Stomach (tissue), 9 donors: ENCODE results near the gene MATK. TPM values are rescaled to one million over a fixed set of nuclear protein-coding genes. Genes with fewer than 3 reads are reported as not detected.

ENCODE experiments used
- DNase-seq, 2 donors: peaks; one replicate each; pipeline versions ENCODE4 v3.0.0 to v3.0.0-alpha.2; 2013 to 2019
- H3K27ac ChIP-seq, 5 donors: fragments of 200-600 bp in 4 of 5; sonication (generic) in 4 of 5; one replicate each; pipeline ENCODE4 v1.5.1; 2013 to 2019; ENCODE audit warnings: mild to moderate bottlenecking in 1 of 5, moderate library complexity in 1 of 5
- H3K27me3 ChIP-seq, 3 donors: fragments of 200-600 bp; sonication (generic); one replicate each; pipeline ENCODE4 v1.5.1; 2017 to 2019; ENCODE audit warnings: mixed run types in 1 of 3
- H3K36me3 ChIP-seq, 4 donors: fragments of 200-600 bp; sonication (generic); 1 replicate in 3 of 4; 2 replicates in 1 of 4; pipeline ENCODE4 v1.5.1; 2016 to 2019
- H3K4me1 ChIP-seq, 4 donors: fragments of 200-600 bp; sonication (generic); one replicate each; pipeline ENCODE4 v1.5.1; 2016 to 2019
- H3K4me3 ChIP-seq, 4 donors: fragments of 200-600 bp; sonication (generic) in 3 of 4; one replicate each; pipeline ENCODE4 v1.5.1; 2016 to 2019; ENCODE audit warnings: mild to moderate bottlenecking in 1 of 4
- H3K9me3 ChIP-seq, 4 donors: fragments of 200-600 bp; sonication (generic); one replicate each; pipeline ENCODE4 v1.5.1; 2016 to 2019
- EP300 ChIP-seq: sonication (generic); formaldehyde crosslinking; IDR thresholded peaks from one replicate; pipeline ENCODE4 v1.6.1; 2017; ENCODE audit warnings: antibody characterized with exemption
- POLR2A ChIP-seq, 4 donors: fragments of 450-650 bp; IDR thresholded peaks; one replicate each; pipeline ENCODE4 v1.6.1; 2016; ENCODE audit warnings: antibody characterized with exemption in 4 of 4, control low read depth in 2 of 4, mild to moderate bottlenecking in 1 of 4, moderate library complexity in 1 of 4
- POLR2AphosphoS5 ChIP-seq, 3 donors: sonication (generic); formaldehyde crosslinking; IDR thresholded peaks; one replicate each; pipeline ENCODE4 v1.6.1; 2016; ENCODE audit warnings: antibody characterized with exemption in 3 of 3
- WGBS, 5 donors: extraction: QIAGEN DNeasy Blood & Tissue Kit in 3 of 5; methylation state at CpG; one replicate each; pipeline versions ENCODE4 v1.1.5 to v1.1.7; 2013 to 2018; 5-methylcytosine and 5-hydroxymethylcytosine counted together
- intact Hi-C: fragments of 100-400 bp; cut with DNase I; formaldehyde crosslinking; loops from one replicate; pipeline ENCODE4 v1.15.1; 2023; ENCODE audit warnings: low total_unique reads
- polyA plus RNA-seq, 3 donors: library from polyadenylated mRNA; stranded (reverse); fragments of 200-250 nt; gene quantifications; one replicate each; pipeline ENCODE4 v1.2.3, GENCODE V29; 2013
- total RNA-seq, 5 donors: library from RNA; depleted of rRNA; stranded (reverse); fragments of >200 nt; gene quantifications; one replicate each; pipeline versions ENCODE4 v1.1.0 to v1.2.3, GENCODE V29; 2014 to 2016
- TF ChIP-seq, protein P1 (sequence below), 7 experiments: fragments of 450-650 bp in 4 of 7; fragments of 200-600 bp in 3 of 7; sonication (generic) in 3 of 7; IDR thresholded peaks; one replicate each; pipeline ENCODE4 v1.5.1; 2016 to 2019; ENCODE audit warnings: antibody characterized with exemption in 7 of 7, control low read depth in 2 of 7, mild to moderate bottlenecking in 1 of 7
- donor health status: healthy with polysubstance abuse.
- donor health status: Bipolar disorder and iron deficiency.
- donor health status: healthy.

MATK gene
- total and polyA plus RNA-seq, 8 donors = 1.4 to 48.7 (median 3.4) TPM; not detected in 1

DNA sequence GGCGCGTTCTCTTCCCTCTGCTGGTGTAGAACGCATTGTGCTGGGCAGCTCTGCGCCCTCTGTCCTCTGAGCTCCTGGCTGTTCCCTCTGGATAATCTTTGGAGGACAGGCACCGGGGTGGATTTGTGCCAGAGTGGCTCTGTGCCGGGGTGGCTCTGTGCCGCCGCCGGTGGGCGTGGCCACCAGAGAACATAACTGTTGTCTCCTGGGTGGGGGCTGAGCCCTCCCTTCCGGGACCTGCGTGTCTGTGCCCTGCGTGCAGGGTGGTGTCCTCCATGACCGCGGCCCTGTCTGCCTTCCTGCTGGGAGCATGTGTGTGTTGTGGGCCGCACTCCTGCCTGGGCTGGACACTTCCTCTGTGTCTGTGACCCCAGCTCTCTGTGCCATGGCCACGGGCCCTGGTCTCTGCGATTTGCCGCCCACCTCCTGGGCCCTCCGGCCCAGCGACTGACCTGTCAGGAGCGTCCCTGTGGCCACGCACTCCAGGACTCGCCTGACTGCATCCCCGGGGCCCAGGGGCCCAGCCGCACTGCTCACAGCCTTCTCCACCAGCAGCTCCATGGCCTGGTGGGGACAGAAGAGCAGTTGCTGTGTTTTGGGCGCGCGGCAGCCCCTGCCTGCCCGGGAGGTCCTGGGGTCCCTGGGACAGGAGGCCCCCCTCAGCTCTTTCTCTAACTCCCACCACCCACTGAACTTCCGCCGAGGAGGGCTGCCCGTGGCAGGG is 22.4 kb upstream of the MATK start:
- DNase-seq = peak in 1 of 2 donors; percentile 30
- Histone ChIP-seq H3K27ac (no peak overlapping the region), H3K27me3 (peaks cover 0 to 27% (median 9%) of the 10 kb centered on the region in 3 donors), H3K9me3 (no peaks in the 10 kb centered on the region), H3K4me3 (no peak overlapping the region), H3K36me3 (no peaks in the 10 kb centered on the region), H3K4me1 (peaks cover 0 to 23% (median 7%) of the 10 kb centered on the region in 4 donors)
- intact Hi-C loops = no loop called here
- 70 to 83% (median 72%) methylated on average over 30 to 33 of the region's 33 CpGs for WGBS, 5 donors
- TF ChIP-seq POLR2A (IDR thresholded peaks at IDR 0.05) (no peak), POLR2AphosphoS5 (IDR thresholded peaks at IDR 0.05) (no peak), EP300 (no peak)
- TF ChIP-seq, protein P1, sequence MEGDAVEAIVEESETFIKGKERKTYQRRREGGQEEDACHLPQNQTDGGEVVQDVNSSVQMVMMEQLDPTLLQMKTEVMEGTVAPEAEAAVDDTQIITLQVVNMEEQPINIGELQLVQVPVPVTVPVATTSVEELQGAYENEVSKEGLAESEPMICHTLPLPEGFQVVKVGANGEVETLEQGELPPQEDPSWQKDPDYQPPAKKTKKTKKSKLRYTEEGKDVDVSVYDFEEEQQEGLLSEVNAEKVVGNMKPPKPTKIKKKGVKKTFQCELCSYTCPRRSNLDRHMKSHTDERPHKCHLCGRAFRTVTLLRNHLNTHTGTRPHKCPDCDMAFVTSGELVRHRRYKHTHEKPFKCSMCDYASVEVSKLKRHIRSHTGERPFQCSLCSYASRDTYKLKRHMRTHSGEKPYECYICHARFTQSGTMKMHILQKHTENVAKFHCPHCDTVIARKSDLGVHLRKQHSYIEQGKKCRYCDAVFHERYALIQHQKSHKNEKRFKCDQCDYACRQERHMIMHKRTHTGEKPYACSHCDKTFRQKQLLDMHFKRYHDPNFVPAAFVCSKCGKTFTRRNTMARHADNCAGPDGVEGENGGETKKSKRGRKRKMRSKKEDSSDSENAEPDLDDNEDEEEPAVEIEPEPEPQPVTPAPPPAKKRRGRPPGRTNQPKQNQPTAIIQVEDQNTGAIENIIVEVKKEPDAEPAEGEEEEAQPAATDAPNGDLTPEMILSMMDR (IDR thresholded peaks at IDR 0.05) = no peak

DNA sequence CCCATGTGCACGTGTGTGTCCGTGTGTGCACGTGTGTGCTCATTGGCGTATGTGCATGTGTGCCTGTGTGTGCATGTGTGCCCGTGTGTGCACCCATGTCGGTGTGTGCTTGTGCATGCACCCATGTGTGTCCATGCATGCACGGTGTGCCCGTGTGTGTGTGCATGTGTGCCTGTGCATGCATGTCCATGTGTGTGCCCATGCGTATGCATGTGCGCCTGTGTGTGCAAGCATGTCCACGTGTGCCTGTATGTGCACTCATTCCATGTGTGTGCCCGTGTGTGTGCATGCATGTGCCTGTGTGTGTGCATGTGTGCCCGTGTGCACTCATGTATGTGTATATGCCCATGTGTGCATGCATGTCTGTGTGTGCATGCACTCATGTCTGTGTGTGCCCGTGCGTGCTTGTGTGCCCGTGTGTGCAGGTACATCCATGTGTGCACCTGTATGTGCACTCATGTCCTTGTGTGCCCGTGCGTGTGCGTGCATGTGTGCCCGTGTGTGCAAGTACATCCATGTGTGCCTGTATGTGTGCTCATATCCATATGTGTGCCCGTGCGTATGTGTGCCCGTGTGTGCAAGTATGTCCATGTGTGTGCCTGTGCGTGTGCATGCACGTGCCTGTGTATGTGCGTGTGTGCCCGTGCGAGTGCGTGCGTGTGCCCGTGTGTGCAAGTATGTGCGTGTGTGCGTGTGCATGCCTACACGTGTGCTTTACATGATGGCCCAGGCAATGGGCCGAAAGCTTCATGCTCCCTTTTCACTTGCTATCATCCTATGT is 21.6 kb upstream of the MATK start:
- peaks cover 0 to 14% (median under 1%) of the 10 kb centered on the region in 4 donors for H3K4me1 ChIP-seq
- H3K4me3 ChIP-seq = no peak overlapping the region
- no peak for DNase-seq
- TF ChIP-seq POLR2A (IDR thresholded peaks at IDR 0.05) (no peak), POLR2AphosphoS5 (IDR thresholded peaks at IDR 0.05) (no peak), EP300 (no peak)
- TF ChIP-seq, protein P1 (IDR thresholded peaks at IDR 0.05) = no peak
- no peak overlapping the region for H3K27ac ChIP-seq
- intact Hi-C loops = no loop called here
- H3K36me3 ChIP-seq = no peaks in the 10 kb centered on the region
- peaks cover 0 to 35% (median 16%) of the 10 kb centered on the region in 3 donors for H3K27me3 ChIP-seq
- 92 to 97% (median 93%) methylated on average over 22 to 35 of the region's 35 CpGs for WGBS, 5 donors
- no peaks in the 10 kb centered on the region for H3K9me3 ChIP-seq

GRCh38 chr19:3807131-3807480 is 20.9 kb upstream of the MATK start:
- Histone ChIP-seq H3K36me3 (no peaks in the 10 kb centered on the region), H3K4me1 (peaks cover 0 to 8% (median 0%) of the 10 kb centered on the region in 4 donors), H3K27ac (no peak overlapping the region), H3K4me3 (no peak overlapping the region), H3K9me3 (no peaks in the 10 kb centered on the region), H3K27me3 (peaks cover 0 to 42% (median 21%) of the 10 kb centered on the region in 3 donors)
- WGBS, 5 donors = 78 to 89% (median 84%) methylated on average over 12 to 19 of the region's 19 CpGs
- intact Hi-C loops = no loop called here
- TF ChIP-seq, protein P1 (IDR thresholded peaks at IDR 0.05) = no peak
- TF ChIP-seq POLR2AphosphoS5 (IDR thresholded peaks at IDR 0.05) (no peak), EP300 (no peak)
- no peak for DNase-seq

DNA sequence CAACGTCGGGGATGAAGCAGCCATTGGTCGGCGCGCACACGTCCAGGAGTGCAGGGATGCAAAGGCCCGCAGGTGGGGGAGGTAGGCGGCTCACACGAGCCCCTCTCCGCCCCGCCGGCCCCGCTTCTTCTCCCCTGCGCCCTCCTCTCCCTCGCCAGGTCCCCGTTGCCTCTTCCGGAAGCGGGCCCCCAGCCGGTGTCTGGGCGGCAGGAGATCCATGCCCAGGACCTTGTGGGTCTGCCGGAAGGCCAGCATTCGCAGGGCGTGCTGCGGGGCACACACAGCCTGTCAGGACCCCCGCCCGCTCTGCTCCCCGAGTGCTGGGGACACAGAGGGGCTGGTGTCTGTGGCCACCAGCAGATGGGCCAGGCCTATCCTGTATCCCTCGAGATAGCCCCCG is 19.7 kb upstream of the MATK start:
- intact Hi-C loops = no loop called here
- WGBS, 5 donors = 80 to 91% (median 84%) methylated on average over 24 to 29 of the region's 29 CpGs
- DNase-seq = no peak

More for the DNA sequence above, 19.7 kb upstream of the MATK start:
- peaks cover 0 to 45% (median 34%) of the 10 kb centered on the region in 3 donors for H3K27me3 ChIP-seq
- H3K27ac ChIP-seq = no peak overlapping the region
- no peak for TF ChIP-seq EP300
- no peak for TF ChIP-seq POLR2A (IDR thresholded peaks at IDR 0.05)
- TF ChIP-seq POLR2AphosphoS5 (IDR thresholded peaks at IDR 0.05) = no peak
- TF ChIP-seq, protein P1 (IDR thresholded peaks at IDR 0.05) = no peak
- H3K4me3 ChIP-seq = no peak overlapping the region
- peaks cover 7 to 12% (median 10%) of the 10 kb centered on the region in 4 donors for H3K4me1 ChIP-seq
- H3K9me3 ChIP-seq = no peaks in the 10 kb centered on the region
- no peaks in the 10 kb centered on the region for H3K36me3 ChIP-seq
